SK-N-MC (cell line): ENCODE data around the gene RNF213.

Source experiments
- EZH2 ChIP-seq: fragments of 200-600 bp; sonication (generic); IDR thresholded peaks from one replicate; pipeline ENCODE4 v1.6.1; 2017; ENCODE audit warnings: antibody characterized with exemption
- FOXP2 ChIP-seq: optimal IDR thresholded peaks from 2 replicates; pipeline ENCODE3; 2011; ENCODE audit warnings: mild to moderate bottlenecking, moderate library complexity; ENCODE audit not compliant: insufficient read depth; ENCODE audit errors: extremely low read length, control extremely low read depth
- POLR2AphosphoS5 ChIP-seq: IDR thresholded peaks from 2 replicates; pipeline ENCODE4 v1.6.1; 2012; ENCODE audit warnings: mild to moderate bottlenecking, low read depth, low read length, borderline replicate concordance

DNA sequence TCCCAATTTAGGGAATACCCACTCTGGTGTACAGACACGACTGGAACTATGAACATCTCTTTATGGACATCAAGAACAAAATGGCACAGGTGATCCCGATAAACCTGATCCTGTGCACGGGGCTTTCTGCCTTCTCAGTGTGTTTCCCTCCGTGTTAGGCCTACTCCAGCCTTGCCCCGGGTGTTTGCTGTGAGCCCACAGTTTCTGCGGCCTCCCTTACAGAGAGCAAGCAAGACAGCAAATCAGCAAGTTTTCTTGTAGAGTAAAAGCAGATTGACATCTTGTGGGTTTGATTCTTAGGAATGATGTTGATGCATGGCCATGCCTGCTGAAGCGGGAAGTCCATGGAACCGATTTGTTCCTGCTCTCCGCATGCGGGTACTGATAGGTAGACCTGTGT is 127.9 kb downstream of the RNF213 start:
- TF ChIP-seq EZH2 = no peak
- no peak for TF ChIP-seq POLR2AphosphoS5
- no peak for TF ChIP-seq FOXP2
